GM21526 (cell line): ENCODE data around the gene METTL2B.
"Not testable (repeated sequence)": the region's sequence is repeated elsewhere in the genome, so short reads cannot be mapped to it uniquely, and the experiment has no call there.

Source experiments
- ATAC-seq: cut with Tn5 transposase; IDR thresholded peaks from one replicate; pipeline ENCODE4 v1.9.1; 2021; ENCODE audit warnings: moderate library complexity; ENCODE audit not compliant: unreplicated experiment, low FRiP score

The METTL2B gene

DNA sequence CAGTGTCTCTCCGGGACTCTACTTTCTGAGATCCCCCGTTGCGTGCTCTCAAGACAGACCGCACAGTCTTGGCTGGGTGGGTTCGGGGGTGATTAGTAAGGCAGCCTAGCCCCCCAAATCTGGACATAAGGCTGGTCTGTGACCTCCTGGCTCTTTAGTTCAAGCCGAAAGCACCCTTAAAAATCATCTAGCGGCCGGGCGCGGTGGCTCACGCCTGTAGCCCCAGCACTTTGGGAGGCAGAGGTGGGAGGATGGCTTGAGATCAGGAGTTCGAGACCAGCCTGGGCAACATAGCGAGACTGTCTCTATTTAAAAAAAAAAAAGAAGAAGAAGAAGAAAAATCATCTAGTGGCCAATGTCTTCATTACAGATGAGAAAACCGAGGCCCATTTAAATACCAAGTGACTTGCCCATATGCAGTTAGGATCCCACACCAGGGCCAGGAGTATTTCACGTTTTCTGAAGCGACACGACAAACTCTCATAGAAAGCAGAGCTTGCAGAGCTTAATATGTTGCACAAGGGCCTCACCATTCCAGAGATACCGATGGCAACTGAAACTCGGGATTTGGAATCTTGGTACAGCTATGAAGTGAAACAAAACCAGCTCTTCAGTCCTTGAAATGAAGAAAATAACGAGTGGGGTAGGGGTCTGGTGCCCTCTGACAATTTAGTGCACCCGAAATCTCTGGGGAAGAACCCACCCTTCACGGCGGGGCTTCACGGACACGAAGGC lies 21.6 kb upstream of the METTL2B start:
- no peak for ATAC-seq

DNA sequence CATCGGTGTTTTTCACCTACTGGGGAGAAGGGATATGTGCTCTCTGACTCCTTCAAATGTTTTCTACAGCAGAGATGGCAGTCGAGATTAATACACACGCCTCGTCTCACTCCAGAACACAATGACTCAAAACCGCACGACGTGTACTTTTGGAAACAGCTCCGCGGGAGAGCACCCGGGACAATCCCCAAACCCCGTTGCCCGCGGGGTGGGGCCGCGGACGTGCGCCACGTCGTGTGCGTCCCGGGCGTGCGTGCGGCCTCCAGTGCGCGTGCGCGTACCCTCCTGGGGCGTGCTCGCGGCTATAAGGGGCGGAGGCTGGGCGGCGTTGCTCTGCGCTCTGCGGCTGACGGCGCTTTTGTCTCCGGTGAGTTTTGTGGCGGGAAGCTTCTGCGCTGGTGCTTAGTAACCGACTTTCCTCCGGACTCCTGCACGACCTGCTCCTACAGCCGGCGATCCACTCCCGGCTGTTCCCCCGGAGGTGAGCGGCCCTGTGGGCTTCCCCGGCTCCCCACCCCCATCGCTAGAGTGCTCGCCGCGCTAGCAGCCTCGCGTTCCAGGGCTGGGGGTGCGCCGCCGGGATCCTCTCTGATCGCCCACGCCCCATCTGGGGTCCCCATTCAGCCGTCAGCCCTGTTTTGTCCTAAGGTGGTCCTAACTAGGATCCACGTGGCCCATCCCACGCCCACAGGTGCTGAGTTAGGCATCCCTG lies 20.8 kb upstream of the METTL2B start, which contains the start of gene HILPDA:
HILPDA (plus strand) TSS at position 336 of the 712 bp plus-strand sequence. CDS start 1,391 bp downstream, outside the sequence.
- peak; percentile 83 for ATAC-seq

DNA sequence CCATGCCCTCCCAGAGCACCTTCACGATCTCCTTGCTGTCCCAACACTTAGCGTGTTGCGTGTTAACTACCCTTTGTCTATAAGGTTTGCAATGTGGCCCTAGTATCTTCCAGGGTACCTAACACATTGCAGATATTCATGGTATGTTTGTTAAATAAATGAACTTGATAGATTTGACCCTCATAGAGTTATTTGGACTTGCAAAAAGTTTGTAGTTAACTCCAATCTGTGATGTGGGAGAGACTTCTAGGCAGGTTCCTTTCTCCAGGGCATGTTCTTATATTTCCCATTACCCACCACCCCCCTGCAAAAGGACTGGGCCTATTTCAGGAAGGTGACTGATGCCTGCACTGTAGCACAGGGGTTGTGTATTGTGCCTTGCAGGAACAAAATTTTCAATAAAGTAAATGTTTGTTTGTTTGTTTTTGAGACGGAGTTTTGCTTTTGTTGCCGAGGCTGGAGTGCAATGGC lies 20.3 kb upstream of the METTL2B start:
- peak; percentile 7 for ATAC-seq

DNA sequence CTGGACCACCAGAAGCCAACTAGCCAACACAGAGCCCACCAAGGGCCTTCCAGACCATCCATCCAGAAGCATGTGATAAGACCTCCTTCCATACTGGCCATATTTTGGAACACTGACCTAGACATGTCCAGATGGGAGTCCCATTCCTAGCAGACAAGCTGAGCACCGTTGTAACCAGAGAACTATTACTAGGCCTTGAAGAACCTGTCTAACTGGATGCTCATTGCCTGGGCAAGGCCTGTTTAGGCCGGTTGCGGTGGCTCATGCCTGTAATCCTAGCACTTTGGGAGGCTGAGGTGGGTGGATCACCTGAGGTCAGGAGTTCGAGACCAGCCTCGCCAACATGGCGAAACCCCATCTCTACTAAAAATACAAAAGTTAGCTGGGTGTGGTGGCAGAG lies 19.2 kb upstream of the METTL2B start:
- ATAC-seq = not testable (repeated sequence)

DNA sequence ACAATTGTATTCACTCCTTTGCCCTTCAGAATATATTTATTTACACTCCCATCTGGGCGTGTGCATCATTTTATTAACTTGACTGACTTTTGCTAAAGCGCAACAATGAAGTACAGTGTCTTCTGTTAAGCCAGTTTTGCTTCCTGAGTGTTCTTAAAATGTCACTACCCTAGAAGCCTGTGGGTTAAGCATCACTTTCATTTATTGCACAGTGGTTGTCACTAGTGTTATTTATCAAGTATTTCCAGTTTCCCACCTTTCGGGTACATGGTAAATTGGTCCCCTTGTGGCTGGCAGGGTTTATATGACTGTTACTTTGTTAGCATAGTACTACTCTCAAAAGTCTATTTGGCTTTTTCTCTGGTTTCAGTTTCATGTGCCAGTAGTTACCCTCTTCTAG lies 17.6 kb upstream of the METTL2B start:
- ATAC-seq = peak; percentile 9

DNA sequence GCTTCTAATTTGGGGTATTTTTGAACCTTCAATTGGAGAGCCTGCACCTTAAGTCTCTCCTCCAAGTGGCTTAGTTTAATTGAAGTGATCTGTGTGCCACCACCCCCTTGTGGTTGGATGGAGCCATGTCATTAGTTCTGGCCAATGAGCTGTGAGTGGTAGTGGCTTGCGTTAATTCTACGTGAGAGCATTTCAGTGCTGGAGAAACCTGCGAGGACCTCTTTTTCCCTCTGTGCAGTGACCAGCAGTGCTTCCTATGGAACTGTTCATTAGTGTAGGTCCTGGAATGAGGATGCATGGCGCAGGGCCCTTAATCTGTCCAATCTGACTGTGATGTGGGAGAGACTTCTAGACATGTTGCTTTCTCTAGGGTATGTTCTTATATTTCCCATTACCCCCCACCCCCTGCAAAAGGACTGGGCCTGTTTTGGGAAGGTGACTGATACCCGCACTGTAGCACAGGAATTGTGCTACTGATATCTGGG lies 17.1 kb upstream of the METTL2B start:
- peak; percentile 50 for ATAC-seq

DNA sequence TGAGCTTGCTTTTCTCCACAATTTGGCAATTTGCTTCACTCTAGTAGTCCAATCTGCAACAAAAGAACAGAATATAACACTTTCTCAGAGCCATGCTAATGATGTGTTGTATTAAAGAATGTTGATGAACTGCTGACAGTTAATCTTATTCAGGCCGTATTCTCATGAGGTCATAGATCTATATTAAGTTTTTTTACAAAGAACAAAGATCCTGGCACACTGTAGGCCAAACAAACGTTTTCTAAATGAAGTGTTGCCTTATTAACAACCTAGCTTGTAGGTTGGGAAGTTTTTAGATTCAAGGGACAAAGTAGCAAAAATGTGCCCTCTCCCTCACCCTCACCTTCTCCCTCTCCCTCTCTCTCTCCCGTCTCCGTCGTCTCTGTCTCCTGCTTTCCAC lies 14.1 kb upstream of the METTL2B start:
- ATAC-seq = no peak

DNA sequence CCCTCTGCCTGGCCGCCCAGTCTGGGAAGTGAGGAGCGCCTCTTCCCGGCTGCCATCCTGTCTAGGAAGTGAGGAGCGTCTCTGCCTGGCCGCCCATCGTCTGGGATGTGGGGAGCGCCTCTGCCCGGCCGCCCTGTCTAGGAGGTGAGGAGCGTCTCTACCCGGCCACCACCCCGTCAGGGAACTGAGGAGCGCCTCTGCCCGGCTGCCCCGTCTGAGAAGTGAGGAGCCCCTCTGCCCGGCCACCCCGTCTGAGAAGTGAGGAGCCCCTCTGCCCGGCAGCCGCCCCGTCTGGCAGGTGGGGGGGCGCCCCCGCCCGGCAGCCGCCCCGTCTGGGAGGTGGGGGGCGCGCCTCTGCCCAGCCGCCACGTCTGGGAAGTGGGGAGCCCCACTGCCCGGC lies 13.2 kb upstream of the METTL2B start:
- not testable (repeated sequence) for ATAC-seq

DNA sequence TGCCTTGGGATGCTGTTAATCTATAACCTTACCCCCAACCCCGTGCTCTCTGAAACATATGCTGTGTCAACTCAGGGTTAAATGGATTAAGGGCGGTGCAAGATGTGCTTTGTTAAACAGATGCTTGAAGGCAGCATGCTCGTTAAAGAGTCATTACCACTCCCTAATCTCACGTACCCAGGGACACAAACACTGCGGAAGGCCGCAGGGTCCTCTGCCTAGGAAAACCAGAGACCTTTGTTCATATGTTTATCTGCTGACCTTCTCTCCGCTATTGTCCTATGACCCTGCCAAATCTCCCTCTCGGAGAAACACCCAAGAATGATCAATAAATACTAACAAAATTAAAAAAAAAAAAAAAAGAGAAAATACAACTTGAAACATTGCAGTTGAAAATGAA lies 12.6 kb upstream of the METTL2B start:
- not testable (repeated sequence) for ATAC-seq

DNA sequence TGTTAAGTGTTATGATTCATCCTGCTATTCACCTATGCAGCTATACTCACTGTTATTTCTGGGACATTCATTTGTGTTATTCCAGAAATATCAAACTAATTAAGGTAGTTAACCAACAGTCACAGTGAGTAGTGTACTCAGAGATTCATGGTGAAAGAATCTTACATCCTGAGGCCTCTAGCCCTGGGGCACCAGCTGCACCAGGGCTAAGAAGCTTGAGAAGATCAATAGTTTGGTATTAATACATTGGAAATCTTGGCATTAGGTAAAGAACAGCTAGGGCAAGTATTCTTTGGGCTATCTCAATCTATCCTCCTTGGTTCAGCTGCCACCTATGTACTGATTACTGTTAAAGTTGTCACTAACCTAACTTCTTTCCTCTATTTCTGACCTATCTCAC lies 9.7 kb upstream of the METTL2B start:
- not testable (repeated sequence) for ATAC-seq

DNA sequence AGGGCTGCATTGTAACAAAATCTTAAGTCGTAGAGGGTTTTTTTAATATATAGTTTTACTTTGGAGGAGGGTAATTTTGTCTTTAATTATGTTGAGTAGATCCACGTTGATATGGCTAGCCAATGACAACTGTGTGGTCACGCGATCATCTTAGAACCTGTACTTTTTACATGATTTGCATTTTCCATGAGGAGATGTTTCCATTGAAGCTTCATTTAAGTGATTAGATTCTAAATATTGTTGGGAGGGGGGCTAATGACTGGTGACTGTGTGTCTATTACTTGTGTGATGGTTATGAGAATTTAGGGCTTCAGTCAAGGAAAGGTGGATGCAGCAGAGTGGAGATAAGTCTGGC lies 765 bp downstream of the METTL2B start:
- ATAC-seq = not testable (repeated sequence)

DNA sequence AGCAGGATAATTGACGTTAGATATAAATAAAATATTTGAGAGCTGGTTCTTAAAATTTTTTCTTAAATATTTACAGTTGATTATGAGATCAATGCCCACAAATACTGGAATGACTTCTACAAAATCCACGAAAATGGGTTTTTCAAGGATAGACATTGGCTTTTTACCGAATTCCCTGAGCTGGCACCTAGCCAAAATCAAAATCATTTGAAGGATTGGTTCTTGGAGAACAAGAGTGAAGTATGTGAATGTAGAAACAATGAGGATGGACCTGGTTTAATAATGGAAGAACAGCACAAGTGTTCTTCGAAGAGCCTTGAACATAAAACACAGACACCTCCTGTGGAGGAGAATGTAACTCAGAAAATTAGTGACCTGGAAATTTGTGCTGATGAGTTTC lies 2.5 kb downstream of the METTL2B start:
- ATAC-seq = not testable (repeated sequence)

DNA sequence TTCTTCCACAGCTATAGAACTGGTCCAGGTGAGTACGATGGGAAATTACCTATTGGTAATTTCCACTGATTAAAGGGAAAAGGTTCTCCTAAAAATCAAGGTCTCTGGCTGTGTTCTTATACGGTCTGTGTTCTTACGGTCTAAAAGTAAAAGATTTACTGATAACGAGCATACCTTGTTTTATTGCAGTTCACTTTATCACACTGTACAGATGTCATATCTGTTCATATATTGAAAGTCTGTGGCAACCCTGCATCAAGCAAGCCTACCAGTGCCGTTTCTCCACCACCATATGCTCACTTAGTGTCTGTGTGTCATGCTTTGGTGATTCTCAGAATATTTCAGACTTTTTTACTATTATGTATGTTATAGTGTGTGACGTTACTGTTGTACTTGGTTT lies 11.6 kb downstream of the METTL2B start:
- not testable (repeated sequence) for ATAC-seq

DNA sequence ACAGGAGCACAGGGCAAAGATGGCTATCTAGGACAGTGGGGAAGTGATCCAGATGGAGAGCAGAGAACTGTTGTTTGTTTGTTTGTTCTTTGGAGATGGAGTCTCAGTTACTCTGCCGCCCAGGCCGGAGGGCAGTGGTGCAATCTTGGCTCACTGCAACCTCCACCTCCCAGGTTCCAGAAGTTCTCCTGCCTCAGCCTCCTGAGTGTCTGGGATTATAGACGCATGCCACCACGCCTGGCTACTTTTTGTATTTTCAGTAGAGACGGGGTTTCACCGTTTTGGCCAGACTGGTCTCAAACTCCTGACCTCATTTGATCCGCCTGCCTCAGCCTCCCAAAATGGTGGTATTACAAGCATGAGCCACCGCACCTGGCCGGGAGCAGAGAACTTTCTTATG lies 20.9 kb downstream of the METTL2B start:
- ATAC-seq = no peak

DNA sequence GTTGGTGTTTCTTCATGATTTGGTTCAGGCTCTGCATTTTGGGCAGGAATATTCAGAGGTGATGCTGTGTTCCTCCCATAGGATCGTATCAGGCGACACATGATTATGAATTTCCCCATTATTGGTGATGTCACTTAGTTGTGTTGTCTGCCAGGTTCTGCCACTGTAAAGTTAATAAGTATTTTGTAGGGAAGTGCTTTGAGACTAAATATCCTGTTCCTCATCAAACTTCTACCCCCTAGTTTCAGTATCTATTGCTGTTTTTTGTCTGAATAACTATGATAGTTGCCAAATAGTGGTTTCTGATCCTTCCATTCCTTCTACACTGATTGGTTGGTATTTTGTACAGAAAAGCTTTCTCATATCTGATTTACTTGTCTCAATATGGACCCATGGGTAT lies 28.9 kb downstream of the METTL2B start:
- ATAC-seq = not testable (repeated sequence)

DNA sequence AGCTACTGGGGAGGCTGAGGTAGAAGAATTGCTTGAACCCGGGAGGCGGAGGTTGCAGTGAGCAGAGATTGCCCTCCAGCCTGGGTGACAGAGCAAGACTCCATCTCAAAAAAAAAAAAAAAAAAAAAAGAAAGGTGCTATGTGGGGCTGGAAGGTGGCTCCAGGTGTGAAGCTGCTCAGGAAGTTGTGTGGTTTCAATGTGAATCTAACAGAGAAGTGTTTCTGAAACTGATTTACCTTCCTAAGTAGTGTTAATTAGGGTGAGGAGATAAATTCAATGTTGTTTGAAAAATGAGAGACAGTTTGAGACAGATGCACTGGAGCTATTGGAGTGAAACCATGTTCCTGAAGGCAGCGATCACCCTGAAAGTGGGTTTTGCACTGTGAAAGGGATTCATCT lies 30.3 kb downstream of the METTL2B start:
- not testable (repeated sequence) for ATAC-seq

DNA sequence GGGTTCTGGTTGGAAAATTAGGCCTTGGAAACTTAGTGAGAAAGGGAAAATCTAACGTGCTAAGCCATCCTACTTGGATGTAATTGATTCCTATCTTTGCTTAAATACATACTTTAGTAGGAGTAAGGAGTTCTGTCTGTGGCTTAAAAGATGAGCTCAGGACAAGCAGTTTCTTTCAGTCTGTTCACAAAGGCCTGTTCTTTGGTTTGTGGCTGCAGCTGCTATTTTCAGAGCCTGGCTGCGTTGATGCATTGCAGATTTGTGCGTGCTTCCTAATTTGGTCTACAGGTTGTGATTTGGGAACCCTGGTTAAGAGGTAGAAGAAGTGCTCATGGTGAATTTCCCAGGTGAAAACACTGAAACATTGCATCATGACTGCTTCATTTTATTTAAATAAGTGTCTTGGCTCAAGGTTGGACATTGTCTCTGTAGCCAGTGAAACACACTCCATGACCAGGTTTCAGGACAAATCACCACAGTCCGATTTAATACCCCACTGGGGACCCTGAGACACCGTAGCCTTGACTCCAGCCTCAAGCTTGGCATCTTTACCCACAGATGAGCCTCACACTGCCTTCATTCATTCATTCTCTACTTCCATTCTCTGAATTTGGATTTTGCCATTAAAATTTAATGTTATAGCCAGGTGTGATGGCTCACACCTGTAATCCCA lies 30.9 kb downstream of the METTL2B start:
- ATAC-seq = not testable (repeated sequence)

DNA sequence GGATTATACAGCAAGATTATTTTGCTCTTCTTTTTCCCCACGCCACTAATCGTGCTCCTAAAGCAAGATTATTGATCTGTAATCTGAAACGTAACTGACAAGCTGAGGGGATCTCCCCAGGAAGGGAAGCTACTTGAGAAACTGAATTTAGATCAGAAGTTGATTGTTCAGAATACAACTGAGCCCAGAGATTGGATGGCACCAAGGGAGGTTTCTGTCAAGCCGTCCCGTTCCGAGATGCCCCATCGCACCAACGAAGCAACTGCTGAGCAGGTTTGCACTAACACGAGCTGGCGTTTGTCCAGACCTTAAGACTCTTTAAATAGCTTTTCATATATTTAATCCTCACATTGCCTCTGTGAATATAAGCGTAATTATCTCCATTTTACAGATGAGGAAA lies 35.1 kb downstream of the METTL2B start:
- ATAC-seq = not testable (repeated sequence)

DNA sequence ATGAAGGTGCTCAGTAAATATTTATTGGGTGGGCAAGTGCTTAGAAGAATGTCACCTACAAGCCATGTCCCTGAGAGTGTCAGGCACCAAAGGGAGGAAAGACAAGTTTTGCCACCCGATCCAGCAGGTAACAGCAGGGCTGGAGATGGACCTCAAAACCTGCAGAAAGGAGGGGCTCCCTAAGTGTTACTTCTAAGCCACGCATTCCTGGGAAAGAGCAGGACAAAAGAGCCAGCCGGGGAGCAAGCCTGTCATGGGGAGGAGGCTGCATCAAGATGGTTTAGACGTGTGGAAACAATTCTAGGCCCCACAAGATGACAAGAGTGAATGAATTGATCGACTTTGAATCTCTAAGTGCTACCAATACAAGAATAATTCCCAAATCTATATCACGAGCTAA lies 38.7 kb downstream of the METTL2B start:
- ATAC-seq = not testable (repeated sequence)

DNA sequence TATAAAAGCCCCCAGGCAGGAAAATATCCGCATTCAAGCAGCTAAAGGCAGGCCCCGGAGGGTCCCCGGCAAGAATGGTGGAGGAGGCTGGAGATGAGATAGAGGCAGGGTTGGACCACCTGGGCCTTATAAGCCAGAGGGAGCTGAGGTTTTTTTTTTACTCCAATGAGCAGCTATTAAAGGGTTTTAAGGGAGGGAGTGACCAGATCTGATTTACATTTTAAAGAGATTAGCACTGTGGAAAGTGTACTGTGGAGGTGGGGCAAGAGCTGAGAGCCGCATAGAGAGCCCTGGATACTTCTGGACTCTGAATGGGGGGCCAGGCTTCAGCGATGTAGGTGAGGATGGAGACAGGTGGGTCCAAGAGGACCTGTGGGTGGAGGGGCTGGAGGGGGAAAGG lies 40.5 kb downstream of the METTL2B start:
- not testable (repeated sequence) for ATAC-seq
